HEK293 (cell line): ENCODE data around the gene PRKCG.

Experiments
- CTCF ChIA-PET: fragments of 350-600 bp; formaldehyde crosslinking; extraction: SDS; loops from one replicate; lab custom pipeline; 2021; ENCODE audit warnings: antibody characterized with exemption; lab: Yijun Ruan, JAX
- POLR2A ChIA-PET: fragments of 300-600 bp; formaldehyde crosslinking; extraction: SDS; loops from one replicate; lab custom pipeline; 2020; ENCODE audit warnings: antibody characterized with exemption, inconsistent platforms; lab: Yijun Ruan, JAX
- H3K27ac ChIP-seq: fragments of 200-500 bp; sonication (Bioruptor generic); 2 replicates; pipeline ENCODE4 v1.5.1; 2014; ENCODE audit warnings: low read depth, low read length, control low read depth, inconsistent platforms; ENCODE audit errors: extremely low read depth
- H3K36me3 ChIP-seq, 2 experiments: fragments of 200-500 bp in 1 of 2; sonication (Bioruptor generic) in 1 of 2; 1 replicate in 1 of 2; 2 replicates in 1 of 2; pipeline ENCODE4 v1.5.1; 2014 to 2017; ENCODE audit warnings: inconsistent platforms in 2 of 2, low read length in 2 of 2; ENCODE audit not compliant: control insufficient read depth in 2 of 2, insufficient read depth in 1 of 2
- H3K4me1 ChIP-seq: fragments of 200-500 bp; sonication (Bioruptor generic); 2 replicates; pipeline ENCODE4 v1.5.1; 2014; ENCODE audit warnings: mild to moderate bottlenecking, low read length, inconsistent platforms; ENCODE audit not compliant: control insufficient read depth, insufficient read depth
- H3K4me3 ChIP-seq: 2 replicates; pipeline ENCODE4 v1.5.1; 2011; ENCODE audit warnings: low read depth, mild to moderate bottlenecking, control low read depth, low read length, moderate library complexity
- H3K9me3 ChIP-seq: fragments of 200-500 bp; sonication (Bioruptor generic); 2 replicates; pipeline ENCODE4 v1.5.1; 2014; ENCODE audit warnings: low read depth, low read length, inconsistent platforms; ENCODE audit not compliant: control insufficient read depth, insufficient read depth
- MZF1 ChIP-seq: fragments of 450-650 bp; formaldehyde crosslinking; IDR thresholded peaks from 2 replicates; pipeline ENCODE4 v1.5.1; 2017; ENCODE audit warnings: missing biosample characterization, missing genetic modification characterization, borderline replicate concordance
- ZIC2 ChIP-seq: fragments of 450-650 bp; formaldehyde crosslinking; IDR thresholded peaks from 2 replicates; pipeline ENCODE4 v1.5.1; 2016; ENCODE audit warnings: missing biosample characterization, missing genetic modification characterization
- ZNF239 ChIP-seq: fragments of 450-650 bp; formaldehyde crosslinking; IDR thresholded peaks from 2 replicates; pipeline ENCODE4 v1.5.1; 2016; ENCODE audit warnings: missing biosample characterization, missing genetic modification characterization
- ZNF292 ChIP-seq: fragments of 450-650 bp; formaldehyde crosslinking; IDR thresholded peaks from 2 replicates; pipeline ENCODE4 v1.5.1; 2016; ENCODE audit warnings: low read depth, missing biosample characterization, missing genetic modification characterization, borderline replicate concordance
- ZNF335 ChIP-seq: fragments of 450-650 bp; formaldehyde crosslinking; conservative IDR thresholded peaks from 2 replicates; pipeline ENCODE4 v1.5.1; 2016; ENCODE audit warnings: missing biosample characterization, missing genetic modification characterization
- ZNF362 ChIP-seq: fragments of 450-650 bp; formaldehyde crosslinking; IDR thresholded peaks from 2 replicates; pipeline ENCODE4 v1.5.1; 2016; ENCODE audit warnings: missing biosample characterization, missing genetic modification characterization
- ZNF707 ChIP-seq: fragments of 450-650 bp; formaldehyde crosslinking; IDR thresholded peaks from 2 replicates; pipeline ENCODE4 v1.5.1; 2016; ENCODE audit warnings: missing biosample characterization, missing genetic modification characterization
- TF ChIP-seq, protein P1 (sequence below): fragments of 450-650 bp; formaldehyde crosslinking; IDR thresholded peaks from 2 replicates; pipeline ENCODE4 v1.5.1; 2016; ENCODE audit warnings: missing biosample characterization, missing genetic modification characterization
- TF ChIP-seq, protein P2 (sequence below): fragments of 450-650 bp; formaldehyde crosslinking; IDR thresholded peaks from 2 replicates; pipeline ENCODE4 v1.5.1; 2016; ENCODE audit warnings: missing biosample characterization, missing genetic modification characterization

PRKCG gene

DNA sequence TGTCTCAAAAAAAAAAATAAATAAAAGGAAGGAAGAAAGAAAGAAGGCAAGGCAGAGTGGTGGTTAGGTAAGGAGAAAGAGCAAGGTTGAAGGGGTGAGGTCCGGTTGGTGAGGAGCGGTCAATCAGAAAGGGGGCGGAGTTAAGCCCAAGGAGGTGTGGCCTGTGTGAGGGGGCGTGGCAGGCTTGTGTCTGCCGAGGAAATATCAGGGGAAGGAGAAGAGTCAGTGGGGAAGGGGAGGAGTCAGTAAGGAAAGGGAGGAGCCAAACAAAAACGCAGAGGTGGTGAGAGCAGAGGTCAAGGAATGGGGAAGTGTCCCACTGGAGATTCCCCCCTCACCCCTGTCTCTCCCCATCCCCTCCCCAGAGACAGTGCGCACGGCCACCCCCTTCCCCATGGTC lies 33.0 kb downstream of the PRKCG start (continued):
- TF ChIP-seq ZNF707 (tag by site-specific recombination) (no peak), ZNF239 (tag by site-specific recombination) (no peak)

DNA sequence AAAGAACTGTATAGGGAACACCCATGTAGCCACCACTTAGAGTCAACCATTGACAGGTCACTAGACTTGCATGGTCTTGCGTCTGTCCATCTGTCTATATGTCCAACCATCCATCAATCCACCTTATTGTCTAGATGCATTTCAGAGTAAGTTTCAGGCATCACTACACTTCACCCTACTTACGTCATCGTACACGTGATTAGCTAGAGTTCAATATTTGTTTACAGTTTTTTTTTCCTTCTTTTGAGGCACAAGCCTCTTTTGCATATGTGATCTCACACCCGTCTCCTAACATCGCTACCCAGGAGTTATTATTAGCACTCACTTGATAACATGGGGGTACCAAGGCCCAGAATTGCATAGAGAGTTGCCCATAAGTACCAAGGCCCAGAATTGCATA lies 34.0 kb downstream of the PRKCG start:
- H3K4me1 ChIP-seq: no peaks in the 10 kb centered on the region
- H3K36me3 ChIP-seq: no peaks in the 10 kb centered on the region
- no peaks in the 10 kb centered on the region for H3K9me3 ChIP-seq
- TF ChIP-seq ZIC2 (tag by site-specific recombination) (no peak), ZNF335 (tag by site-specific recombination) (0 out of 2 replicates have a peak, but pooled peaks have one; percentile 27)
- TF ChIP-seq, all 188 proteins: peak for 1
- CTCF ChIA-PET: interaction anchor here (0.6 kb wide), 1 partner anchor 39 kb away, joined by 4 read pairs; no protein-coding TSS in a partner anchor
- Histone ChIP-seq H3K4me3 (no peak overlapping the region), H3K27ac (no peak overlapping the region)
- POLR2A ChIA-PET: no interaction called here

DNA sequence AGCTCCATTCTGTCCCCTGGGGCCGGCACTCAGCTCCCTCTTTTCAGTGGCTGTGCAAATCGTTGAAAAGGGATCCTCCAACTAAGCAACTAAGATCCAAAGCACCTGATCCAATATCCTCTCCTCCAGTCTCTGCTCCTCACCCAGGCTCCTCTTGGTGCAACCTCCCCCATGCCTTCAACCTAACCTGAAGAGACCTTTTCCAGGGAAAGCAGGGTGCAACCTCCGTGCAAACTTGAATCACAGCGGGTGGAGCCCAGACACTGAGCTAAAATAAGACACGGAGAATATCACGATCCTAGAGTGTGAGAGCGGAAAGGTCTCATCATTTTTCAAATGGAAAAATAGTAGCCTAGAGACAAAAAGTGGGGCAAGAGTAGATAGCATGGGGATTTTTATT lies 35.4 kb downstream of the PRKCG start:
- H3K9me3 ChIP-seq: no peaks in the 10 kb centered on the region
- no peaks in the 10 kb centered on the region for H3K36me3 ChIP-seq
- H3K4me3 ChIP-seq: no peak overlapping the region
- TF ChIP-seq MZF1 (tag by site-specific recombination) (no peak), ZNF292 (no peak)
- ChIA-PET POLR2A (interaction anchor here (0.6 to 2.0 kb wide), 2 partner anchors 63 to 1077 kb away, joined by 3 to 5 read pairs; no protein-coding TSS in a partner anchor), CTCF (interaction anchor here (0.7 to 1.4 kb wide), 8 partner anchors 11 to 181 kb away, joined by 3 to 5 read pairs (median 4); no protein-coding TSS in a partner anchor)
- no peak overlapping the region for H3K27ac ChIP-seq
- H3K4me1 ChIP-seq: no peaks in the 10 kb centered on the region

DNA sequence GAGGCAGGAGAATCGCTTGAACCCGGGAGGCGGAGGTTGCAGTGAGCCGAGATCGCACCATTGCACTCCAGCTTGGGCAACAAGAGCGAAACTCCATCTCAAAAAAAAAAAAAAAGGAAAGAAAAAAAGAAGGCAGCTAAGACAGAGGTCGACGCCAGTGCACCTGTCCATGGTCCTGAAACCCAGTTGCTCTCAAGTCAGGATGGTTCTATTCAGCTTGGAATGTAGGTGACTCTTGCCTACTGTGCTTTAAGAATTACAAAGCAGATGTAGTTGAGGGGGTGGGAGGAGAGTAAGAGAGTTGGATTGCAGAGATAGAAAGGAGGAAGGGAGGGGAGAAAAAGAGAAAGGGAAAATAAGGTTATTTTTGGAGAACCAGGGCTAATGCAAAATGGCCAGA lies 45.7 kb downstream of the PRKCG start:
- TF ChIP-seq, protein P1, sequence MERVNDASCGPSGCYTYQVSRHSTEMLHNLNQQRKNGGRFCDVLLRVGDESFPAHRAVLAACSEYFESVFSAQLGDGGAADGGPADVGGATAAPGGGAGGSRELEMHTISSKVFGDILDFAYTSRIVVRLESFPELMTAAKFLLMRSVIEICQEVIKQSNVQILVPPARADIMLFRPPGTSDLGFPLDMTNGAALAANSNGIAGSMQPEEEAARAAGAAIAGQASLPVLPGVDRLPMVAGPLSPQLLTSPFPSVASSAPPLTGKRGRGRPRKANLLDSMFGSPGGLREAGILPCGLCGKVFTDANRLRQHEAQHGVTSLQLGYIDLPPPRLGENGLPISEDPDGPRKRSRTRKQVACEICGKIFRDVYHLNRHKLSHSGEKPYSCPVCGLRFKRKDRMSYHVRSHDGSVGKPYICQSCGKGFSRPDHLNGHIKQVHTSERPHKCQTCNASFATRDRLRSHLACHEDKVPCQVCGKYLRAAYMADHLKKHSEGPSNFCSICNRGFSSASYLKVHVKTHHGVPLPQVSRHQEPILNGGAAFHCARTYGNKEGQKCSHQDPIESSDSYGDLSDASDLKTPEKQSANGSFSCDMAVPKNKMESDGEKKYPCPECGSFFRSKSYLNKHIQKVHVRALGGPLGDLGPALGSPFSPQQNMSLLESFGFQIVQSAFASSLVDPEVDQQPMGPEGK (tag by site-specific recombination): no peak
- TF ChIP-seq ZNF362 (tag by site-specific recombination): peak; percentile 81
- TF ChIP-seq, protein P2, sequence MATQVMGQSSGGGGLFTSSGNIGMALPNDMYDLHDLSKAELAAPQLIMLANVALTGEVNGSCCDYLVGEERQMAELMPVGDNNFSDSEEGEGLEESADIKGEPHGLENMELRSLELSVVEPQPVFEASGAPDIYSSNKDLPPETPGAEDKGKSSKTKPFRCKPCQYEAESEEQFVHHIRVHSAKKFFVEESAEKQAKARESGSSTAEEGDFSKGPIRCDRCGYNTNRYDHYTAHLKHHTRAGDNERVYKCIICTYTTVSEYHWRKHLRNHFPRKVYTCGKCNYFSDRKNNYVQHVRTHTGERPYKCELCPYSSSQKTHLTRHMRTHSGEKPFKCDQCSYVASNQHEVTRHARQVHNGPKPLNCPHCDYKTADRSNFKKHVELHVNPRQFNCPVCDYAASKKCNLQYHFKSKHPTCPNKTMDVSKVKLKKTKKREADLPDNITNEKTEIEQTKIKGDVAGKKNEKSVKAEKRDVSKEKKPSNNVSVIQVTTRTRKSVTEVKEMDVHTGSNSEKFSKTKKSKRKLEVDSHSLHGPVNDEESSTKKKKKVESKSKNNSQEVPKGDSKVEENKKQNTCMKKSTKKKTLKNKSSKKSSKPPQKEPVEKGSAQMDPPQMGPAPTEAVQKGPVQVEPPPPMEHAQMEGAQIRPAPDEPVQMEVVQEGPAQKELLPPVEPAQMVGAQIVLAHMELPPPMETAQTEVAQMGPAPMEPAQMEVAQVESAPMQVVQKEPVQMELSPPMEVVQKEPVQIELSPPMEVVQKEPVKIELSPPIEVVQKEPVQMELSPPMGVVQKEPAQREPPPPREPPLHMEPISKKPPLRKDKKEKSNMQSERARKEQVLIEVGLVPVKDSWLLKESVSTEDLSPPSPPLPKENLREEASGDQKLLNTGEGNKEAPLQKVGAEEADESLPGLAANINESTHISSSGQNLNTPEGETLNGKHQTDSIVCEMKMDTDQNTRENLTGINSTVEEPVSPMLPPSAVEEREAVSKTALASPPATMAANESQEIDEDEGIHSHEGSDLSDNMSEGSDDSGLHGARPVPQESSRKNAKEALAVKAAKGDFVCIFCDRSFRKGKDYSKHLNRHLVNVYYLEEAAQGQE (tag by site-specific recombination): peak; percentile 99
- H3K4me3 ChIP-seq: no peak overlapping the region
- no peak overlapping the region for H3K27ac ChIP-seq
- no peaks in the 10 kb centered on the region for H3K36me3 ChIP-seq
- H3K4me1 ChIP-seq: no peaks in the 10 kb centered on the region
- CTCF ChIA-PET: interaction anchor here (0.7 to 2.0 kb wide), 3 partner anchors 15 to 1677 kb away, joined by 3 to 4 read pairs (median 3); no protein-coding TSS in a partner anchor
- no peaks in the 10 kb centered on the region for H3K9me3 ChIP-seq
- POLR2A ChIA-PET: no interaction called here
